ENCODE data around the gene HBA1.
"Not testable (repeated sequence)": the region's sequence is repeated elsewhere in the genome, so short reads cannot be mapped to it uniquely, and the experiment has no call there.

- TF ChIP-seq CTCF, POLR2A (IDR thresholded peaks at IDR 0.05): not testable (repeated sequence)
Measured at GRCh38 chr16:172374-172941, 4.0 kb upstream of the HBA1 start, which contains the start of gene HBA2.

All from testis (tissue), 2 donors.